NT2/D1 (cell line): Measurements from ENCODE around the gene NEDD9.

Source experiments
- DNase-seq: peaks from one replicate; pipeline ENCODE4 v3.0.0-alpha.2; 2011; ENCODE audit warnings: low read depth, low spot score
- H3K27me3 ChIP-seq: 2 replicates; pipeline ENCODE4 v1.6.0; 2011; ENCODE audit warnings: mild to moderate bottlenecking; ENCODE audit not compliant: insufficient read length, insufficient read depth
- H3K36me3 ChIP-seq: 2 replicates; pipeline ENCODE4 v1.6.1; 2011; ENCODE audit warnings: mild to moderate bottlenecking, low read length, mixed read lengths; ENCODE audit not compliant: insufficient read depth, insufficient read length
- H3K4me1 ChIP-seq: 2 replicates; pipeline ENCODE4 v1.5.1; 2011; ENCODE audit not compliant: insufficient read depth, insufficient read length
- H3K4me3 ChIP-seq: 2 replicates; pipeline ENCODE4 v1.5.1; 2011; ENCODE audit warnings: low read depth; ENCODE audit not compliant: insufficient read length
- H3K9ac ChIP-seq: 2 replicates; pipeline ENCODE4 v1.6.0; 2011; ENCODE audit warnings: low read depth; ENCODE audit not compliant: insufficient read length
- H3K9me3 ChIP-seq: 2 replicates; pipeline ENCODE4 v1.5.1; 2011; ENCODE audit warnings: mild to moderate bottlenecking, low read length; ENCODE audit not compliant: insufficient read depth
- SUZ12 ChIP-seq: IDR thresholded peaks from 2 replicates; pipeline ENCODE4 v1.6.1; 2011; ENCODE audit not compliant: insufficient read length, insufficient read depth; ENCODE audit errors: extremely low read depth
- YY1 ChIP-seq: IDR thresholded peaks from 2 replicates; pipeline ENCODE4 v1.6.1; 2011; ENCODE audit not compliant: insufficient read length, insufficient read depth
- ZNF274 ChIP-seq: IDR thresholded peaks from 2 replicates; pipeline ENCODE4 v1.6.1; 2011; ENCODE audit warnings: mild to moderate bottlenecking, low read depth, low read length

The NEDD9 gene

GRCh38 chr6:11208854-11209253 lies 23.6 kb downstream of the NEDD9 start:
- peaks cover 2% of the 10 kb centered on the region for H3K4me1 ChIP-seq
- H3K4me3 ChIP-seq = no peak overlapping the region
- H3K27me3 ChIP-seq = no peaks in the 10 kb centered on the region
- no peaks in the 10 kb centered on the region for H3K9me3 ChIP-seq
- H3K9ac ChIP-seq = no peak overlapping the region
- TF ChIP-seq ZNF274 = no peak
- TF ChIP-seq SUZ12 = no peak
- TF ChIP-seq YY1 = no peak
- H3K36me3 ChIP-seq = peaks cover 20% of the 10 kb centered on the region
- no peak for DNase-seq

GRCh38 chr6:11208267-11208666 lies 24.2 kb downstream of the NEDD9 start:
- Histone ChIP-seq H3K36me3 (peaks cover 16% of the 10 kb centered on the region), H3K9ac (no peak overlapping the region), H3K27me3 (no peaks in the 10 kb centered on the region), H3K4me1 (peaks cover 2% of the 10 kb centered on the region), H3K4me3 (no peak overlapping the region), H3K9me3 (no peaks in the 10 kb centered on the region)
- TF ChIP-seq YY1 (no peak), SUZ12 (no peak), ZNF274 (no peak)
- DNase-seq = no peak

- Histone ChIP-seq H3K36me3 (peaks cover 8% of the 10 kb centered on the region), H3K4me1 (peaks cover 2% of the 10 kb centered on the region), H3K4me3 (no peak overlapping the region), H3K27me3 (no peaks in the 10 kb centered on the region), H3K9me3 (no peaks in the 10 kb centered on the region), H3K9ac (no peak overlapping the region)
- DNase-seq = no peak
- TF ChIP-seq YY1 (no peak), ZNF274 (no peak), SUZ12 (no peak)
Measured at GRCh38 chr6:11207199-11207968, 25.1 kb downstream of the NEDD9 start.

- H3K27me3 ChIP-seq = no peaks in the 10 kb centered on the region
- no peak for TF ChIP-seq SUZ12
- no peak for TF ChIP-seq YY1
- no peak for TF ChIP-seq ZNF274
- H3K4me1 ChIP-seq = peaks cover 2% of the 10 kb centered on the region
- peaks cover 8% of the 10 kb centered on the region for H3K36me3 ChIP-seq
- no peak for DNase-seq
- H3K9me3 ChIP-seq = no peaks in the 10 kb centered on the region
- H3K9ac ChIP-seq = no peak overlapping the region
- no peak overlapping the region for H3K4me3 ChIP-seq
Measured at GRCh38 chr6:11206576-11206975, 25.9 kb downstream of the NEDD9 start.

- Histone ChIP-seq H3K9me3 (no peaks in the 10 kb centered on the region), H3K9ac (no peak overlapping the region), H3K36me3 (peaks cover 18% of the 10 kb centered on the region), H3K27me3 (no peaks in the 10 kb centered on the region), H3K4me1 (no peaks in the 10 kb centered on the region), H3K4me3 (no peak overlapping the region)
- no peak for TF ChIP-seq YY1
- no peak for DNase-seq
Measured at GRCh38 chr6:11204794-11205366, 27.6 kb downstream of the NEDD9 start.

- peaks cover 15% of the 10 kb centered on the region for H3K36me3 ChIP-seq
- no peaks in the 10 kb centered on the region for H3K27me3 ChIP-seq
- H3K9me3 ChIP-seq = no peaks in the 10 kb centered on the region
- no peak for TF ChIP-seq YY1
- no peak for TF ChIP-seq SUZ12
- TF ChIP-seq ZNF274 = no peak
- no peak for DNase-seq
- H3K4me1 ChIP-seq = no peaks in the 10 kb centered on the region
- no peak overlapping the region for H3K9ac ChIP-seq
- H3K4me3 ChIP-seq = no peak overlapping the region
Measured at GRCh38 chr6:11204005-11204399, 28.5 kb downstream of the NEDD9 start.

GRCh38 chr6:11203306-11204004 lies 29.0 kb downstream of the NEDD9 start:
- Histone ChIP-seq H3K36me3 (peaks cover 15% of the 10 kb centered on the region), H3K9me3 (no peaks in the 10 kb centered on the region), H3K4me1 (no peaks in the 10 kb centered on the region), H3K4me3 (no peak overlapping the region), H3K9ac (no peak overlapping the region), H3K27me3 (no peaks in the 10 kb centered on the region)
- TF ChIP-seq YY1 (no peak), ZNF274 (no peak), SUZ12 (no peak)
- DNase-seq = no peak
